ENCODE data around the gene TMPRSS13.

The TMPRSS13 gene

GRCh38 chr11:117878939-117879475 is 50.2 kb downstream of the TMPRSS13 start:
- TF ChIP-seq CTCF (IDR thresholded peaks at IDR 0.05; ENCODE audit: insufficient read depth, missing control alignments): no peak
- FAIRE-seq: no peak
- DNase-seq (ENCODE audit: insufficient read length, low spot score): no peak

- no peak for DNase-seq (ENCODE audit: insufficient read length, low spot score)
- no peak for TF ChIP-seq CTCF (IDR thresholded peaks at IDR 0.05; ENCODE audit: insufficient read depth, missing control alignments)
- no peak for FAIRE-seq
These were observed 50.8 kb downstream of the TMPRSS13 start for GRCh38 chr11:117878314-117878938.

GRCh38 chr11:117877120-117877784 is 52.0 kb downstream of the TMPRSS13 start:
- no peak for FAIRE-seq
- no peak for DNase-seq (ENCODE audit: insufficient read length, low spot score)
- no peak for TF ChIP-seq CTCF (IDR thresholded peaks at IDR 0.05; ENCODE audit: insufficient read depth, missing control alignments)

GRCh38 chr11:117876341-117877119 is 52.7 kb downstream of the TMPRSS13 start, which contains the start of gene FXYD6:
TSS of gene FXYD6 (minus strand) at chr11:117876658. CDS start at chr11:117842776, 33,882 bp downstream.
- TF ChIP-seq CTCF (IDR thresholded peaks at IDR 0.05; ENCODE audit: insufficient read depth, missing control alignments): no peak
- DNase-seq (ENCODE audit: insufficient read length, low spot score) (peak; percentile 91), FAIRE-seq (no peak)

- FAIRE-seq: no peak
- no peak for TF ChIP-seq CTCF (IDR thresholded peaks at IDR 0.05; ENCODE audit: insufficient read depth, missing control alignments)
- no peak for DNase-seq (ENCODE audit: insufficient read length, low spot score)
These were observed 53.2 kb downstream of the TMPRSS13 start for GRCh38 chr11:117876059-117876340.

GRCh38 chr11:117875382-117876058 is 53.7 kb downstream of the TMPRSS13 start:
- no peak for TF ChIP-seq CTCF (IDR thresholded peaks at IDR 0.05; ENCODE audit: insufficient read depth, missing control alignments)
- FAIRE-seq (no peak), DNase-seq (ENCODE audit: insufficient read length, low spot score) (peak; percentile 47)

Measured in D721Med (cell line).